ENCODE data around the gene PSMD6.

Gene PSMD6

GRCh38 chr3:64042952-64043351, 19.7 kb upstream of the PSMD6 start:
- no peak for DNase-seq

GRCh38 chr3:64039981-64040733, 16.9 kb upstream of the PSMD6 start:
- DNase-seq = no peak

- no peak for DNase-seq
Observed at GRCh38 chr3:64039332-64039731, 16.0 kb upstream of the PSMD6 start.

- no peak for DNase-seq
Observed at GRCh38 chr3:64038253-64038767, 15.0 kb upstream of the PSMD6 start.

- DNase-seq = no peak
Observed at GRCh38 chr3:64037084-64037483, 13.8 kb upstream of the PSMD6 start.

- no peak for DNase-seq
Observed at GRCh38 chr3:64033069-64033468, 9.8 kb upstream of the PSMD6 start.

GRCh38 chr3:64031540-64032508, 8.5 kb upstream of the PSMD6 start:
- DNase-seq = no peak

GRCh38 chr3:64030741-64031140, 7.4 kb upstream of the PSMD6 start:
- DNase-seq = peak; percentile 76

- DNase-seq = no peak
Observed at GRCh38 chr3:64029287-64029686, 6.0 kb upstream of the PSMD6 start.

GRCh38 chr3:64028754-64029153, 5.5 kb upstream of the PSMD6 start:
- no peak for DNase-seq

GRCh38 chr3:64027658-64028057, 4.4 kb upstream of the PSMD6 start:
- no peak for DNase-seq

GRCh38 chr3:64026346-64026745, 3.1 kb upstream of the PSMD6 start:
- no peak for DNase-seq

- DNase-seq = no peak
Observed at GRCh38 chr3:64023861-64024223, 548 bp upstream of the PSMD6 start.

- DNase-seq = peak; percentile 17
Observed at GRCh38 chr3:64022451-64023186, 675 bp downstream of the PSMD6 start.

GRCh38 chr3:64021922-64022321, 1.4 kb downstream of the PSMD6 start:
- DNase-seq = no peak

- no peak for DNase-seq
Observed at GRCh38 chr3:64019879-64020278, 3.4 kb downstream of the PSMD6 start.

- DNase-seq = no peak
Observed at GRCh38 chr3:64019271-64019670, 4.0 kb downstream of the PSMD6 start.

GRCh38 chr3:64016941-64017620, 6.2 kb downstream of the PSMD6 start:
- DNase-seq = no peak

GRCh38 chr3:64011685-64012084, 11.6 kb downstream of the PSMD6 start:
- DNase-seq = no peak

- no peak for DNase-seq
Observed at GRCh38 chr3:64010199-64010598, 13.1 kb downstream of the PSMD6 start.

GRCh38 chr3:64009528-64009927, 13.8 kb downstream of the PSMD6 start:
- DNase-seq = no peak
